ENCODE measurements around the gene JARID2.
"Not testable (repeated sequence)": the region's sequence is repeated elsewhere in the genome, so short reads cannot be mapped to it uniquely, and the experiment has no call there.

Gene JARID2

DNA sequence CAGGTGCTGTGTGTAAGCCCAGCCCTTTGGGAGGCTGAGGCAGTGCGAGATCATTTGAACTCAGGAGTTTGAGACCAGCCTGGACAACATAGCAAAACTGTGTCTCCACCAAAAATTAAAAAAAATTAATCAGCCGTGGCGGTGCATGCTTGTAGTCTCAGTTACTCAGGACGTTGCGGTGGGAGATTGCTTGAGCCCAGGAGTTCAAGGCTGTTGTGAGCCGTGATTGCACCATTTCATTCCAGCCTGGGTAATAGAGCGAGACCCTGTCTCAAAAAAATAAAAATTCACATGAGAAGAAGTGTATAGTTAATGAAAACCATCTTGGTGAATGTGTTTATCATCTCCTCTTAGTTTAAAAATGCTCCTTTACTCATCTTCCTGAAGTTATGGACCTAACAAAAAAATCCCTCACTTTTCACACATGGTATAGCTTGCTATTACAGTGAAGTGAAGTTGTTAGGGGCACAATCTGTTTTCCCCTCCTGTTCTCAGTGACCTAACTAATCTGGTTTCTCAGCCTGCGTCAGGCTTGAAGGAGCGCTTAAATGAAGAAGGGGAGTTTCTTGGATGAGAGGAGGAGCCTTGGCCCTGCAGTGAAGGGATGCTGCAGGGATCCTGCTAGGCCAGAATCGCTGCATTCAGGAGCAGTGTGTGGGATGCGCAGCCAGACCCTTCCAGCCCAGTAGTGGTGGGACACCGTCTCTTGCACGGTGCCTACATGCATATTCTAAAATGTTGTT is 45.3 kb downstream of the JARID2 start:
- DNase-seq, result no peak

DNA sequence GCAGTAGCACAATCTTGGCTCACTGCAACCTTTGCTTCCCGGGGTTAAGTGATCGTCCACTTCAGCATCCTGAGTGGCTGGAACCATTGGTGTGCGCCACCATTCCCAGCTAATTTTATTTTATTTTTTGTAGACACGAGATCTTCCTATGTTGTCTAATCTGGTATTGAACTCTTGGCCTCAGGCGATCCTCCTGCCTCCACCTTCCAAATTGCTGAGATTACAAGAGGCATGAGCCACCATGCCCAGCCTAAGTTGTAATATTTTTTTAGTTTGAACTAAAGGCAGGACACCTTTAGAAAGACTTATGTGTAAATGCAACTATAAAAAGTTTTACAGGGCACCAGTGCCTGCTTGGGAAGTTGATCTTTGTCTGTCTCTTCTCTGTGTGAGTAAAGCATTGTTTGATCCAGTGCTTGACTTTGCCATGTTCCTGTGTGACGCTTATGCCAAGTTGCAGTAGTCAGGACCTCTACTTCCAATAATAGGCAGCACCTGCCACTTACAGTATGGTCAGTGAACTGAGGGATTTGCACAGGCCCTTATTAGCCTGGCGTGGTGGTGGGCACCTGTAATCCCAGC is 46.9 kb downstream of the JARID2 start:
- DNase-seq, result no peak

- DNase-seq, result no peak
Measured at GRCh38 chr6:15293674-15294073, 47.8 kb downstream of the JARID2 start.

DNA sequence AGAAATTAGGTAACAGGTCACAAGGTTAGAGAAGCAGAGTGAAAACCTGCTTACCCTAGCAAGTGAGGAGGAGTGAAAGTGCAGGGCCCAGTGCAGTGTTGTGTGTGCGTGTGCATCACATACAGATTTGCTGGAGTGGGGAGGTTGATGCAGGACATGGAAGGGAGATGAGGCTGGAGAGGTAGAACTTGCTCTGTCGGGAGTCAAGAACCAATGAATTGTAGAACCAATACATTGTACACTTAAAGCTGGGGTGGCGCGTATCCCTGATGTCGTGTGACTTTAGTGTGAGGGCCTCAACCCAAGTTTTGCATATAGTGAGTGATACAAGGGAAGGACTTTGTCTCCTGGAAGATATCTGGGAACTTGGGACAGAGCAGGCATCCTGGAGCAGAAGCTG is 48.6 kb downstream of the JARID2 start:
- no peak for DNase-seq

DNA sequence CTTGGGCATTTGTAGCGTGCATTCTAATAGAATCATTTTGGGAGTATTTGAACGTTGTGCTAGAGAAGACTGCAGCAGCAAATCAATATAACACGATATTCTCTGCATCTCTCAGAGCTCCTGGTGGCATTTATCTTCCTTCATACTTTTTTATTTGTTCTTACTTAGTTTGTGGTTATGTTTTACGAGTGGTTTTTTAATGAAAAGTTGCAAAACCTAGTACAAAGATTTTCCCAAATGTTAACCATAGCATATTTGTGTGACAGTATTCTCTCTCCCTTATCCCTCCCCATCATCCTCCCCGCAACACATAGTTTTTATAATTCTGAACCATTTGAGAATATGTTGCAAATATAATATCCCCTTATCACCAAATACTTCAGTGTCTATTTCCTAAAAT is 50.4 kb downstream of the JARID2 start:
- DNase-seq, result no peak

- no peak for DNase-seq
Measured at GRCh38 chr6:15296735-15297134, 50.9 kb downstream of the JARID2 start.

DNA sequence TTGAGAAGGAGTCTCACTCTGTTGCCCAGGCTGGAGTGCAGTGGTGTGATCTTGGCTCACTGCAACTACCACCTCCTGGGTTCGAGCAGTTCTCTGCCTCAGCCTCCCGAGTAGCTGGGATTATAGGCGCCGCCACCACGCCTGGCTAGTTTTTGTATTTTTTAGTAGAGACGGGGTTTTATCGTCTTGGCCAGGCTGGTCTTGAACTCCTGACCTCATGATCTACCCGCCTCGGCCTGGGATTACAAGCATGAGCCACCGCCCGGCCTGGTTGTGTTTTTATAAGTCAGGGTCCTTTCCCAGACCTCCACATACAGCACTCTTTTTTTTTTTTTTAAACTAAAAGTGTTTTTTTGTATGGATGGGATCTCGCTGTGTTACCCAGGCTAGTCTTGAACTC is 51.3 kb downstream of the JARID2 start:
- not testable (repeated sequence) for DNase-seq

GRCh38 chr6:15297895-15298590 is 52.2 kb downstream of the JARID2 start:
- DNase-seq, result no peak

DNA sequence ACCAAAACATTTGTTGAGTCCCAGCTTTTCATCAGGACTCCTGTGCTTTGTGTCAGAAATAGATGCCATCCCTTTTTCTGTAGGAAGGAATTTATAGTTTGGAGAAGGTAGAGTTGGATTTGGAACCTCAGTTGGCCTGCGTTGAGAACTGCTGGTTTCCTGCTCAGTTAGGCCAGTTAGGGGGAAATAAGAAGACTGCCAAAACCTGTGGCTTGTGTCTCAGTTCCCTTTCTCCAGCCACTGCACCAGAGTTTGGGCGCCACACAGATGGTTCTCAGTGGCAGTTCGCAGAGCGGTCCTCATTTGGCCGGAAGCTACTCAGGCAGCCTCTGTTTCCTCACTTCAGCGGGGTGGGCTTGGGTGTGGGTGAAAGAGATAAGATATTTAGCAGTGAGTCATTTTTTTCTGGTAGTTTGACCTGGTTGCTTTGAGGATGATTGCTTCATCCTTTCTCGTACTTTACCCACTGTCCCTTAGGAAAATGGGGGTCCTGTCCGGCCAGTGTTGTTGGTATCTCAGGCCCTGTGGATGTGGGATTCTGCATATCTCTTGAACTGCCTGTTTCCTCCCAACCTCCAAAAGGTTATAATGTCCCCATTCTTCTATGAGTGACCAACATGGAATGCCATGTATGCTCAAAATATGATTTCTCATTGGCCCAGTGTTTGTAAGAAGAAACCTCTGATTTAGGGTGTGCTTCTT is 53.7 kb downstream of the JARID2 start:
- no peak for DNase-seq

GRCh38 chr6:15301179-15302006 is 55.5 kb downstream of the JARID2 start:
- no peak for DNase-seq

- no peak for DNase-seq
Measured at GRCh38 chr6:15303162-15303919, 57.5 kb downstream of the JARID2 start.

GRCh38 chr6:15303920-15304291 is 58.0 kb downstream of the JARID2 start:
- DNase-seq, result no peak

DNA sequence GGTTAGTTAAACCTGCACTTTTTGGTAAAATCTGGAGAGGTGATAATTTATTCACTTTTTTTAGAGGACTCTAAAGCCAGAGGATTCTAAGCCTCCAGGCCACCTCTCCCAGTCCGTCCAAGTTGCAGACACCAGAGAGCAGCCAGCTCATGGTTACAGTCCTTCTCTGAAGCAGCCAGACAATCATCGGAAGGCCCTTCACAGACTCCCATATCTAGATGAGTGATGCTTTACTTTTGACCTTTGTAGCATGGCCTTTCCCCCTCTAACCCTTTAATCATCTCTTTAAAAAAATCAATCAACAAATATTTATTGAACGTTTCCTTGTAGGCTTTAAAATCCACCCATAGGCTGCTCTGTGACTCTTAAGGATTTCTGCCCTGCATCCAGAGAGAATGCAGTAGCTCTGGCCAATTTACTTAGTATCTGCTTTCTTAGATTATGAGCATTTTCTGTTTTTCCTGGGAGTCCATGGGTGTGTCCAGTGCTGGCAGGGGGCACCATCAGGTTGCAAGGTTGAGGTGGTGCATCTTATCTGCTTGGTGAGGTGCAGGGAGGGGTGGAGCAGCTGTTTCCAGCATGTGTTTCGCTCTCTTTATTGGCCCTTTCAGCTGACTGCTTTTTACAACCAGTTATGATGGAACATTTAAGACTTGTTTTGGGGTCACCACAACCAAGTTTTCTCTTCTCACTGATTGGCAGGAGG is 58.6 kb downstream of the JARID2 start:
- no peak for DNase-seq

GRCh38 chr6:15305496-15305895 is 59.6 kb downstream of the JARID2 start:
- no peak for DNase-seq

- DNase-seq, result no peak
Measured at GRCh38 chr6:15305909-15306308, 60.0 kb downstream of the JARID2 start.

DNA sequence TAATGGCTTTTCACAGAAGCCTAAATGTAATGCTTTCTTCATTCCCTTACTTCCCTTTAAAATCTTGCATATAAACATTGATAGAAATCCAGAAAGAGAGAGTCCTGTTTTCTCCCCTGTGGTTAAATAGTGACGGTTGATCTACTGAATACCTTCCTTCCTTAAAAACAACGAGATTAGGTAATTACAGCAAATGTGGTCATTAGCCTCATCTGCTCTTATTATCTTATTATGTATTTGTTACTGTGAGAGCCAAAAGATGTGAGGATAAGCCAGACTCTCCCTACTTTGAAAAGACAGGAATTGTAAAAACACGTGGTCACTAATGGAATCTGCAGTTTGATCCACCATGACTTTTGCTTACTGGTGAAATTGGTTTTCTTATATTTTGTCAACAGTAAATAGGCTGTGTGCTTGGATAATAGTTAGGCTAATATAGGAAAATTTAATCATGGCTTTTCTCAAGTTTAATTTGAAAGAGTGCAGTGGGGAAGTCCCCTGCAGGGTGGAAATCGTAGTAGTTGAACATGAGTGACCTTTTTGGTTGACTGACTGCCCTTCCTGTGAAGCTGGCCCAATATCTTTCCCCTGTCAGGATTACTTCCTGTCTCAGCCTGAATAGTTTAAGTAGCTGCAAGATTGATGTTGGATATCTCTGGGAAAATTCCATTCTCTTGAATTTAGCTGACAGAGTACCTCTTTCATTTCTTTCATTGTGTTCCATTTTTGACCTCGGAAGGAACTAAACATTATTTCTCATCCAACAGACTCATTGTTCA is 62.8 kb downstream of the JARID2 start:
- DNase-seq, result no peak

- no peak for DNase-seq
Measured at GRCh38 chr6:15309611-15310283, 63.9 kb downstream of the JARID2 start.

GRCh38 chr6:15310680-15311079 is 64.8 kb downstream of the JARID2 start:
- no peak for DNase-seq

GRCh38 chr6:15312500-15312899 is 66.6 kb downstream of the JARID2 start:
- DNase-seq, result no peak

DNA sequence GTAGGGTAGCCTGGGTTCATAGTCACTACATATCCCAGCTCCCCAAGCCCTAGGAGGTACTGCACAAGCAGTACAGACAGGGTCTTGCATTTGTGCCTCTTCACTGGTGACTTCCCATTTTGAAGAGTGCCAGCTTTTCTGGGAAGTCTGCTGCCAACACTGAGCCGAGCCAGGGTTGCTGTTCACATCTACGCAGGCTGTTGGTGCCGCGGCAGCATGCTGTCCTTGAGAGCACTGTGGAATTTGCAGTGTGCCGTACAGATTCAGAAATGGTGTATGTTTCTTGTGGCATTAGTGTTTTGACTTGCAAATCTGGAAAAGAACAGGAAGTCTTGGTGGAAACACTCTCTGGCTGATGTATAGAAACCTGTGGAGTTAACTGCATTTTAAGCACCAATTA is 67.5 kb downstream of the JARID2 start:
- DNase-seq, result no peak
